ENCODE data around the gene TRIOBP. TPM values are rescaled to one million over a fixed set of nuclear protein-coding genes. Genes with fewer than 3 reads are reported as not detected.

Gene TRIOBP, protein sequence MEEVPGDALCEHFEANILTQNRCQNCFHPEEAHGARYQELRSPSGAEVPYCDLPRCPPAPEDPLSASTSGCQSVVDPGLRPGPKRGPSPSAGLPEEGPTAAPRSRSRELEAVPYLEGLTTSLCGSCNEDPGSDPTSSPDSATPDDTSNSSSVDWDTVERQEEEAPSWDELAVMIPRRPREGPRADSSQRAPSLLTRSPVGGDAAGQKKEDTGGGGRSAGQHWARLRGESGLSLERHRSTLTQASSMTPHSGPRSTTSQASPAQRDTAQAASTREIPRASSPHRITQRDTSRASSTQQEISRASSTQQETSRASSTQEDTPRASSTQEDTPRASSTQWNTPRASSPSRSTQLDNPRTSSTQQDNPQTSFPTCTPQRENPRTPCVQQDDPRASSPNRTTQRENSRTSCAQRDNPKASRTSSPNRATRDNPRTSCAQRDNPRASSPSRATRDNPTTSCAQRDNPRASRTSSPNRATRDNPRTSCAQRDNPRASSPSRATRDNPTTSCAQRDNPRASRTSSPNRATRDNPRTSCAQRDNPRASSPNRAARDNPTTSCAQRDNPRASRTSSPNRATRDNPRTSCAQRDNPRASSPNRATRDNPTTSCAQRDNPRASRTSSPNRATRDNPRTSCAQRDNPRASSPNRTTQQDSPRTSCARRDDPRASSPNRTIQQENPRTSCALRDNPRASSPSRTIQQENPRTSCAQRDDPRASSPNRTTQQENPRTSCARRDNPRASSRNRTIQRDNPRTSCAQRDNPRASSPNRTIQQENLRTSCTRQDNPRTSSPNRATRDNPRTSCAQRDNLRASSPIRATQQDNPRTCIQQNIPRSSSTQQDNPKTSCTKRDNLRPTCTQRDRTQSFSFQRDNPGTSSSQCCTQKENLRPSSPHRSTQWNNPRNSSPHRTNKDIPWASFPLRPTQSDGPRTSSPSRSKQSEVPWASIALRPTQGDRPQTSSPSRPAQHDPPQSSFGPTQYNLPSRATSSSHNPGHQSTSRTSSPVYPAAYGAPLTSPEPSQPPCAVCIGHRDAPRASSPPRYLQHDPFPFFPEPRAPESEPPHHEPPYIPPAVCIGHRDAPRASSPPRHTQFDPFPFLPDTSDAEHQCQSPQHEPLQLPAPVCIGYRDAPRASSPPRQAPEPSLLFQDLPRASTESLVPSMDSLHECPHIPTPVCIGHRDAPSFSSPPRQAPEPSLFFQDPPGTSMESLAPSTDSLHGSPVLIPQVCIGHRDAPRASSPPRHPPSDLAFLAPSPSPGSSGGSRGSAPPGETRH (N-terminal part only)
- total RNA-seq, result 62.8 and 68.9 TPM in 2 replicates

DNA sequence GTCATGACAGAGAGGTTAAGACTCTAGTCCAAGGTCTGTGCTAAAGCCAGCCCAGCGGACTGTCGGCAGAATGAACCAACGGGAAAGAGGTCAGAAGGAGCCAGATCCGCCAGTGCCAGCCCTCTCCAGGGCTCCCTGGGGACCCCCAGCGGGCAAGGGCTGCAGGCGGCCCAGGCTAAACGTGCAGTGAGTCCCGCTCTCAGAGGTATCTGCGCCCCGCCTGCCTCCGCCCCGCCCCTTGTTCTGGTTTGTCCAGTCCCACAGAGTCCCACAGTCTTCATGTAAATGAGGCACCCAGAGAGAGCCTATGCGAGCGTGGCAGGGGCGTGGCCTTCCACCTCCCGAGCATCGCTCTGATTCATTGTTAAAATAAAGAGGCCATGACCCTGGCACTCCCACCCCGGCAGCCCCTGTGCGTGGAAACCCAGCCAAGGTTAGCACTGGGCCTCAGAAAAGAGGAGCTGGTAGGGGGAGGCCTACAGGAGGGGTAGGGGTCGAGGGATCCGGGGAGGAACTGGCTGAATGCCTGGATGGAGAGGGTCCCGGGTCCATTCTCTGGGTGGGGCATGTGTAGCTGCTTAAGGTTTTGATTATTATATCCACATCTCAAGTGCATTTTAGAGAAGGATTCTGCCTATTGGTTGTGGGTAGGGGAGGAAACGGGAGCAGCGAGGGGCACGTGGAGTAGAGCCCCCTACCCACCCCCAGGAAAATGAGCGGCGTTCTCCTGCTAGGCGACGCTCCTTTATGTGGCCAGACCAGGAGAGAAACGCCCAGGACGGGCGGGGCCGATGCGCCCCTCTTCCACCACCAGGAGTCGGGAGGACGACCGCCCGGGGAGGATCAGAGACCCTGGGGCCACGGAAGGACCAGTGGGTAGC lies at the start of gene TRIOBP:
Gene TRIOBP (plus strand): TSS at position 392 of the 881 bp plus-strand sequence. CDS start 4,318 bp downstream, outside the sequence.
- TF ChIP-seq, protein P1, sequence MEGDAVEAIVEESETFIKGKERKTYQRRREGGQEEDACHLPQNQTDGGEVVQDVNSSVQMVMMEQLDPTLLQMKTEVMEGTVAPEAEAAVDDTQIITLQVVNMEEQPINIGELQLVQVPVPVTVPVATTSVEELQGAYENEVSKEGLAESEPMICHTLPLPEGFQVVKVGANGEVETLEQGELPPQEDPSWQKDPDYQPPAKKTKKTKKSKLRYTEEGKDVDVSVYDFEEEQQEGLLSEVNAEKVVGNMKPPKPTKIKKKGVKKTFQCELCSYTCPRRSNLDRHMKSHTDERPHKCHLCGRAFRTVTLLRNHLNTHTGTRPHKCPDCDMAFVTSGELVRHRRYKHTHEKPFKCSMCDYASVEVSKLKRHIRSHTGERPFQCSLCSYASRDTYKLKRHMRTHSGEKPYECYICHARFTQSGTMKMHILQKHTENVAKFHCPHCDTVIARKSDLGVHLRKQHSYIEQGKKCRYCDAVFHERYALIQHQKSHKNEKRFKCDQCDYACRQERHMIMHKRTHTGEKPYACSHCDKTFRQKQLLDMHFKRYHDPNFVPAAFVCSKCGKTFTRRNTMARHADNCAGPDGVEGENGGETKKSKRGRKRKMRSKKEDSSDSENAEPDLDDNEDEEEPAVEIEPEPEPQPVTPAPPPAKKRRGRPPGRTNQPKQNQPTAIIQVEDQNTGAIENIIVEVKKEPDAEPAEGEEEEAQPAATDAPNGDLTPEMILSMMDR (IDR thresholded peaks at IDR 0.05; ENCODE audit: insufficient read depth, low read length, poor library complexity, severe bottlenecking), result peak; percentile 71
- Histone ChIP-seq H3K36me3 (ENCODE audit: control insufficient read depth, insufficient read depth, low read length) (no peaks in the 10 kb centered on the region), H3K4me3 (ENCODE audit: low read depth, low read length) (peak within 1 kb of the TSS; percentile 30), H3K27me3 (ENCODE audit: control insufficient read depth, insufficient read depth, low read length) (no peaks in the 10 kb centered on the region)
- DNase-seq (ENCODE audit: low read depth), result peak; percentile 94

DNA sequence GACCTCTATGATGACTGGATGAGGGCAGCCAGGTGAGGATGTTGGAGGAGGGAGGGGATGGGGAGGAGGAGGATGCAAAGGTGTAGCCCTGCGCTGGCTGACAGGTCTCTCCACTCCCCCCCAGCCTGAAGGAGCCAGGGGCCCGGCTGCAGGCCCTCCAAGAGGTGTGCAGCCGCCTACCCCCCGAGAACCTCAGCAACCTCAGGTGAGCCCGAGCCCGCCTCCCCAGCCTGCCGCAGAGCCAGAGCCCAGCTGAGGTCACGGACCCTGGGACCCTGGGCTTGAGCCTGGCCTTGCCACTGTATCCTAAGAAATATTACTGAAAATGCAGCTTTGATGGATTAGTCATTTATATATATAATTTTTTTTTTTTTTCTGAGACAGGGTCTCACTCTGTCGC lies 49.5 kb upstream of the TRIOBP start:
- H3K36me3 ChIP-seq (ENCODE audit: control insufficient read depth, insufficient read depth, low read length), result peaks cover 4% of the 10 kb centered on the region
- no peaks in the 10 kb centered on the region for H3K27me3 ChIP-seq (ENCODE audit: control insufficient read depth, insufficient read depth, low read length)
- no peak overlapping the region for H3K4me3 ChIP-seq (ENCODE audit: low read depth, low read length)
- TF ChIP-seq, protein P1 (IDR thresholded peaks at IDR 0.05; ENCODE audit: insufficient read depth, low read length, poor library complexity, severe bottlenecking), result no peak
- DNase-seq (ENCODE audit: low read depth), result no peak

DNA sequence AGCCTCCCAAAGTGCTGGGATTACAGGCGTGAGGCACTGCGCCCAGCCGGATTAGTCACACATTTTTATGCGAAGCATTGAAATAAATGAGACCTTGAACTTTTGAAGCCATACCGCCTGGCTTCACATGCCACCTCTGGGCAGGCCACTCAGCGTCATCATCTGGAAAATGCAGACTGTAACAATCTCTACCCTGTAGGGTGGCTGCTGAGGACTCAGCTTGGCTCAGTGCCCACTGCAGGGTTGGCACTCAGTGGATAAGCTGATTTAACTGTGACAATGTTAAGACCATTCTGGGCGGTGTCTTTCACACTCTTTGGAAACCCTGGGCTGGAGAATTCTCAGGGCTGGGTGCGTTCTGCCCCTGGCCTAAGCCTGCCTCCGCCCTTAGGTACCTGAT lies 48.9 kb upstream of the TRIOBP start:
- H3K27me3 ChIP-seq (ENCODE audit: control insufficient read depth, insufficient read depth, low read length), result no peaks in the 10 kb centered on the region
- DNase-seq (ENCODE audit: low read depth), result no peak
- no peak overlapping the region for H3K4me3 ChIP-seq (ENCODE audit: low read depth, low read length)
- TF ChIP-seq, protein P1 (IDR thresholded peaks at IDR 0.05; ENCODE audit: insufficient read depth, low read length, poor library complexity, severe bottlenecking), result no peak
- H3K36me3 ChIP-seq (ENCODE audit: control insufficient read depth, insufficient read depth, low read length), result peaks cover 4% of the 10 kb centered on the region

DNA sequence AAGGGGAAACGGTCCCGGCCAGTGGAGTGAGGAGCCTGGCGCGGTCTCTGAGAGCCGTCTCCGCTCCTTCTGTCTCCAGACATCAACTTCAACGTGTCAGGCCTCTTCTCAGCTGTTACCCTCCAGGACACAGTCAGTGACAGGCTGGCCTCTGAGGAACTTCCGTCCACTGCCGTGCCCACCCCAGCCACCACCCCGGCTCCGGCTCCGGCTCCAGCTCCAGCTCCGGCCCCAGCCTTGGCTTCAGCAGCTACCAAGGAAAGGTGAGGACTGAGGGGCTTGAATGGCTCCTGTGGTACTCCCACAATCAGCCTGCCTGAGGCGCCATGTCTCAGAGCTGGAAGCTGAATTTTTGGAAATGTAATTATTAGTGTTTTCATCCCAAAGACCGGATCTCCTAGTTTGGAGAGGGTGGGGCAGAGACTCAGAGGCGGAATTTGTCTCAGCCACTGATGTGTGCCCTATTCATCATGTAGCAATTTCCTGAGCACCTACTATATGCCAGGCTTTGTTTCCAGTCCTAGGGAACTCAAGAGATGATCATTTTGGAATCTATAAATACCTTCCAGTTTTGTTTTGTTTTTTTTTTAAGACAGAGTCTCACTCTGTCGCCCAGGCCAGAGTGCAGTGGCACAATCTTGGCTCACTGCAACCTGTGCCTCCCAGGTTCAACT lies 46.2 kb upstream of the TRIOBP start:
- TF ChIP-seq, protein P1 (IDR thresholded peaks at IDR 0.05; ENCODE audit: insufficient read depth, low read length, poor library complexity, severe bottlenecking), result no peak
- Histone ChIP-seq H3K36me3 (ENCODE audit: control insufficient read depth, insufficient read depth, low read length) (peaks cover 5% of the 10 kb centered on the region), H3K27me3 (ENCODE audit: control insufficient read depth, insufficient read depth, low read length) (no peaks in the 10 kb centered on the region), H3K4me3 (ENCODE audit: low read depth, low read length) (no peak overlapping the region)
- no peak for DNase-seq (ENCODE audit: low read depth)

Data from kidney epithelial cell (primary cell).